DND-41 (cell line): Measurements from ENCODE around the gene RNF43.

Experiments used
- EZH2 ChIP-seq: IDR thresholded peaks from 3 replicates; pipeline ENCODE4 v1.6.1; 2012; ENCODE audit warnings: borderline replicate concordance, low read depth, mild to moderate bottlenecking, moderate library complexity, low read length, inconsistent platforms; ENCODE audit not compliant: severe bottlenecking
- TF ChIP-seq, protein P1 (sequence below): IDR thresholded peaks from 2 replicates; pipeline ENCODE4 v1.5.1; 2012; ENCODE audit warnings: borderline replicate concordance, low read length, moderate library complexity, mild to moderate bottlenecking; ENCODE audit not compliant: poor library complexity, severe bottlenecking; ENCODE audit errors: extremely low read depth

GRCh38 chr17:58412961-58413586 lies 4.3 kb downstream of the RNF43 start:
- TF ChIP-seq, protein P1, sequence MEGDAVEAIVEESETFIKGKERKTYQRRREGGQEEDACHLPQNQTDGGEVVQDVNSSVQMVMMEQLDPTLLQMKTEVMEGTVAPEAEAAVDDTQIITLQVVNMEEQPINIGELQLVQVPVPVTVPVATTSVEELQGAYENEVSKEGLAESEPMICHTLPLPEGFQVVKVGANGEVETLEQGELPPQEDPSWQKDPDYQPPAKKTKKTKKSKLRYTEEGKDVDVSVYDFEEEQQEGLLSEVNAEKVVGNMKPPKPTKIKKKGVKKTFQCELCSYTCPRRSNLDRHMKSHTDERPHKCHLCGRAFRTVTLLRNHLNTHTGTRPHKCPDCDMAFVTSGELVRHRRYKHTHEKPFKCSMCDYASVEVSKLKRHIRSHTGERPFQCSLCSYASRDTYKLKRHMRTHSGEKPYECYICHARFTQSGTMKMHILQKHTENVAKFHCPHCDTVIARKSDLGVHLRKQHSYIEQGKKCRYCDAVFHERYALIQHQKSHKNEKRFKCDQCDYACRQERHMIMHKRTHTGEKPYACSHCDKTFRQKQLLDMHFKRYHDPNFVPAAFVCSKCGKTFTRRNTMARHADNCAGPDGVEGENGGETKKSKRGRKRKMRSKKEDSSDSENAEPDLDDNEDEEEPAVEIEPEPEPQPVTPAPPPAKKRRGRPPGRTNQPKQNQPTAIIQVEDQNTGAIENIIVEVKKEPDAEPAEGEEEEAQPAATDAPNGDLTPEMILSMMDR, result no peak
- no peak for TF ChIP-seq EZH2
